ENCODE measurements around the gene SF3B6.

- no peak for TF ChIP-seq CTCF (conservative IDR thresholded peaks at IDR 0.05)
- no peak for TF ChIP-seq EZH2 (IDR thresholded peaks at IDR 0.05; ENCODE audit: low read depth)
Measured at GRCh38 chr2:24018241-24018640, 57.9 kb downstream of the SF3B6 start.

Data from PC-9 (cell line).